Measurements from ENCODE around the gene UCP2.
"Not testable (repeated sequence)": the region's sequence is repeated elsewhere in the genome, so short reads cannot be mapped to it uniquely, and the experiment has no call there.

UCP2 gene

GRCh38 chr11:73936047-73936446 lies 46.6 kb downstream of the UCP2 start:
- not testable (repeated sequence) for DNase-seq

- no peak for DNase-seq
These were observed 49.9 kb downstream of the UCP2 start for GRCh38 chr11:73932781-73933180.

- no peak for DNase-seq
These were observed 50.7 kb downstream of the UCP2 start for GRCh38 chr11:73931951-73932350.

GRCh38 chr11:73931039-73931645 lies 51.5 kb downstream of the UCP2 start:
- no peak for DNase-seq

- DNase-seq: no peak
These were observed 53.3 kb downstream of the UCP2 start for GRCh38 chr11:73929388-73929787.

Data from stimulated activated CD4-positive, alpha-beta T cell treated with anti-CD3 and anti-CD28 coated beads, Interleukin-4, amount 100 ng/mL, for 4 hours (primary cell).